ENCODE measurements around the gene OR5AP2.
"Not testable (repeated sequence)": the region's sequence is repeated elsewhere in the genome, so short reads cannot be mapped to it uniquely, and the experiment has no call there.

OR5AP2 gene

GRCh38 chr11:56642339-56642738, at the start of gene OR5AP2:
TSS of gene OR5AP2 (minus strand) at chr11:56642439. CDS start at chr11:56642439, 0 bp downstream.
- no peaks in the 10 kb centered on the region for H3K36me3 ChIP-seq (ENCODE audit: insufficient read depth, low read length)
- no peaks in the 10 kb centered on the region for H3K4me1 ChIP-seq (ENCODE audit: insufficient read depth, low read length)
- H3K9ac ChIP-seq (ENCODE audit: low read depth, low read length): no peak within 1 kb of the TSS
- H3K9me3 ChIP-seq (ENCODE audit: control insufficient read depth, insufficient read depth, low read length): no peaks in the 10 kb centered on the region

- not testable (repeated sequence) for H3K9ac ChIP-seq (ENCODE audit: low read depth, low read length)
Measured at GRCh38 chr11:56691179-56691578, 48.9 kb upstream of the OR5AP2 start.

GRCh38 chr11:56688554-56689100, 46.4 kb upstream of the OR5AP2 start:
- Histone ChIP-seq H3K4me1 (ENCODE audit: insufficient read depth, low read length) (no peaks in the 10 kb centered on the region), H3K36me3 (ENCODE audit: insufficient read depth, low read length) (no peaks in the 10 kb centered on the region), H3K9me3 (ENCODE audit: control insufficient read depth, insufficient read depth, low read length) (no peaks in the 10 kb centered on the region), H3K9ac (ENCODE audit: low read depth, low read length) (no peak overlapping the region)

More at GRCh38 chr11:56691179-56691578, 48.9 kb upstream of the OR5AP2 start:
- H3K4me1 ChIP-seq (ENCODE audit: insufficient read depth, low read length); H3K9me3 ChIP-seq (ENCODE audit: control insufficient read depth, insufficient read depth, low read length); H3K36me3 ChIP-seq (ENCODE audit: insufficient read depth, low read length): not testable (repeated sequence)

GRCh38 chr11:56670984-56671383, 28.7 kb upstream of the OR5AP2 start:
- Histone ChIP-seq H3K36me3 (ENCODE audit: insufficient read depth, low read length) (no peaks in the 10 kb centered on the region), H3K4me1 (ENCODE audit: insufficient read depth, low read length) (no peaks in the 10 kb centered on the region), H3K9me3 (ENCODE audit: control insufficient read depth, insufficient read depth, low read length) (no peaks in the 10 kb centered on the region), H3K9ac (ENCODE audit: low read depth, low read length) (no peak overlapping the region)

- no peaks in the 10 kb centered on the region for H3K36me3 ChIP-seq (ENCODE audit: insufficient read depth, low read length)
- no peak within 1 kb of the TSS for H3K9ac ChIP-seq (ENCODE audit: low read depth, low read length)
- peaks cover 16% of the 10 kb centered on the region; the same call in 1 of the 2 replicates for H3K4me1 ChIP-seq (ENCODE audit: insufficient read depth, low read length)
- no peaks in the 10 kb centered on the region; the same call in 1 of the 2 replicates for H3K9me3 ChIP-seq (ENCODE audit: control insufficient read depth, insufficient read depth, low read length)
Measured at GRCh38 chr11:56663386-56663785, 21.1 kb upstream of the OR5AP2 start, which contains the start of gene OR5AR1. TSS of gene OR5AR1 (plus strand) at chr11:56663686. CDS start at chr11:56663686, 0 bp downstream.

- H3K9me3 ChIP-seq (ENCODE audit: control insufficient read depth, insufficient read depth, low read length): no peaks in the 10 kb centered on the region; the same call in 1 of the 2 replicates
- peaks cover 16% of the 10 kb centered on the region; the same call in 1 of the 2 replicates for H3K4me1 ChIP-seq (ENCODE audit: insufficient read depth, low read length)
- no peaks in the 10 kb centered on the region for H3K36me3 ChIP-seq (ENCODE audit: insufficient read depth, low read length)
- peak overlapping the region; percentile 4; the same call in 1 of the 2 replicates for H3K9ac ChIP-seq (ENCODE audit: low read depth, low read length)
Measured at GRCh38 chr11:56659755-56660154, 17.5 kb upstream of the OR5AP2 start.

- H3K9me3 ChIP-seq (ENCODE audit: control insufficient read depth, insufficient read depth, low read length): no peaks in the 10 kb centered on the region
- H3K9ac ChIP-seq (ENCODE audit: low read depth, low read length): no peak overlapping the region
- no peaks in the 10 kb centered on the region for H3K4me1 ChIP-seq (ENCODE audit: insufficient read depth, low read length)
- H3K36me3 ChIP-seq (ENCODE audit: insufficient read depth, low read length): no peaks in the 10 kb centered on the region
Measured at GRCh38 chr11:56637500-56637899, 4.7 kb downstream of the OR5AP2 start.

- Histone ChIP-seq H3K36me3 (ENCODE audit: insufficient read depth, low read length) (no peaks in the 10 kb centered on the region), H3K9ac (ENCODE audit: low read depth, low read length) (no peak overlapping the region), H3K9me3 (ENCODE audit: control insufficient read depth, insufficient read depth, low read length) (no peaks in the 10 kb centered on the region), H3K4me1 (ENCODE audit: insufficient read depth, low read length) (no peaks in the 10 kb centered on the region)
Measured at GRCh38 chr11:56636861-56637260, 5.4 kb downstream of the OR5AP2 start.

- Histone ChIP-seq H3K36me3 (ENCODE audit: insufficient read depth, low read length) (no peaks in the 10 kb centered on the region), H3K9me3 (ENCODE audit: control insufficient read depth, insufficient read depth, low read length) (no peaks in the 10 kb centered on the region), H3K9ac (ENCODE audit: low read depth, low read length) (no peak overlapping the region), H3K4me1 (ENCODE audit: insufficient read depth, low read length) (no peaks in the 10 kb centered on the region)
Measured at GRCh38 chr11:56632329-56632728, 9.9 kb downstream of the OR5AP2 start.

GRCh38 chr11:56625946-56626345, 16.3 kb downstream of the OR5AP2 start:
- Histone ChIP-seq H3K9ac (ENCODE audit: low read depth, low read length) (no peak overlapping the region), H3K9me3 (ENCODE audit: control insufficient read depth, insufficient read depth, low read length) (no peaks in the 10 kb centered on the region), H3K36me3 (ENCODE audit: insufficient read depth, low read length) (no peaks in the 10 kb centered on the region), H3K4me1 (ENCODE audit: insufficient read depth, low read length) (no peaks in the 10 kb centered on the region)

- no peaks in the 10 kb centered on the region for H3K9me3 ChIP-seq (ENCODE audit: control insufficient read depth, insufficient read depth, low read length)
- H3K4me1 ChIP-seq (ENCODE audit: insufficient read depth, low read length): no peaks in the 10 kb centered on the region
- no peaks in the 10 kb centered on the region for H3K36me3 ChIP-seq (ENCODE audit: insufficient read depth, low read length)
- no peak overlapping the region for H3K9ac ChIP-seq (ENCODE audit: low read depth, low read length)
Measured at GRCh38 chr11:56624661-56625110, 17.6 kb downstream of the OR5AP2 start.

GRCh38 chr11:56611174-56611573, 31.1 kb downstream of the OR5AP2 start:
- no peaks in the 10 kb centered on the region for H3K9me3 ChIP-seq (ENCODE audit: control insufficient read depth, insufficient read depth, low read length)
- no peaks in the 10 kb centered on the region for H3K4me1 ChIP-seq (ENCODE audit: insufficient read depth, low read length)
- no peak overlapping the region for H3K9ac ChIP-seq (ENCODE audit: low read depth, low read length)
- H3K36me3 ChIP-seq (ENCODE audit: insufficient read depth, low read length): no peaks in the 10 kb centered on the region

- not testable (repeated sequence) for H3K36me3 ChIP-seq (ENCODE audit: insufficient read depth, low read length); H3K4me1 ChIP-seq (ENCODE audit: insufficient read depth, low read length); H3K9me3 ChIP-seq (ENCODE audit: control insufficient read depth, insufficient read depth, low read length); H3K9ac ChIP-seq (ENCODE audit: low read depth, low read length)
Measured at GRCh38 chr11:56592088-56592717, 50.0 kb downstream of the OR5AP2 start.

Data from ES-I3 (cell line).